ENCODE measurements around the gene ZNF181.

The ZNF181 gene

DNA sequence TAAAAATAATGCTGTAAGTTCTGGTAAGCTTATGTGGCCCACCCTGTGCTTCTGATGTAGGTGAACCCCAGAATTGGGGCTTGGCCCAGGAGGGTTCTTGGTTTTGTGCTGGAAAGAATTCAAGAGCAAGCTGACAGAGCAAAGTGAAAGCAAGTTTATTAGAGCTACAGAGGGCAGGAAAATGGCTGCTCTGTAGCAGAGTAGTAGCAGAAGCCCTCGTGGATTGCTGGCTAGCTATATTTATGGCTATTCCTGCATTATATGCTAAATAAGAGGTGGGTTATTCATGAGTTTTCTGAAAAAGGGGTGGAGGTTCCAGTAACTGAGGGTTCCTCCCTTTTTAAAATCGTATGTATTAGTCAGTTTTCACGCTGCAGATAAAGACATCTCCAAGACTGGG, 59.5 kb downstream of the ZNF181 start:
- DNase-seq (ENCODE audit: low read depth), result no peak
- TF ChIP-seq CTCF (conservative IDR thresholded peaks at IDR 0.05; ENCODE audit: control insufficient read depth, insufficient read depth, low read depth, low read length), result no peak
- H3K4me3 ChIP-seq (ENCODE audit: control insufficient read depth, low read depth, low read length), result no peak overlapping the region

GRCh38 chr19:34794066-34794960, 60.3 kb downstream of the ZNF181 start:
- no peak overlapping the region for H3K4me3 ChIP-seq (ENCODE audit: control insufficient read depth, low read depth, low read length)

More at GRCh38 chr19:34794066-34794960, 60.3 kb downstream of the ZNF181 start:
- TF ChIP-seq CTCF (conservative IDR thresholded peaks at IDR 0.05; ENCODE audit: control insufficient read depth, insufficient read depth, low read depth, low read length), result no peak
- no peak for DNase-seq (ENCODE audit: low read depth)
